Sigmoid colon (tissue), 7 donors: ENCODE measurements around the gene PPM1F. TPM values are rescaled to one million over a fixed set of nuclear protein-coding genes. Genes with fewer than 3 reads are reported as not detected.

Experiments used
- DNase-seq: peaks from one replicate; pipeline ENCODE4 v3.0.0-alpha.2; 2019
- H3K27ac ChIP-seq, 4 donors: fragments of 200-600 bp; sonication (generic); one replicate each; pipeline ENCODE4 v1.5.1; 2016 to 2019; ENCODE audit warnings: mild to moderate bottlenecking in 1 of 4
- H3K27me3 ChIP-seq, 3 donors: fragments of 200-600 bp; sonication (generic); one replicate each; pipeline ENCODE4 v1.5.1; 2019; ENCODE audit warnings: mild to moderate bottlenecking in 1 of 3
- H3K36me3 ChIP-seq, 4 donors: fragments of 200-600 bp; sonication (generic); one replicate each; pipeline ENCODE4 v1.5.1; 2016 to 2019
- H3K4me1 ChIP-seq, 4 donors: fragments of 200-600 bp; sonication (generic); one replicate each; pipeline ENCODE4 v1.5.1; 2017 to 2019
- H3K4me3 ChIP-seq, 4 donors: fragments of 200-600 bp; sonication (generic); one replicate each; pipeline ENCODE4 v1.5.1; 2017 to 2019; ENCODE audit warnings: mild to moderate bottlenecking in 2 of 4, moderate library complexity in 1 of 4
- H3K9me3 ChIP-seq, 4 donors: fragments of 200-600 bp in 3 of 4; sonication (generic) in 3 of 4; one replicate each; pipeline versions ENCODE4 v1.5.1 to v1.6.1; 2013 to 2019
- CTCF ChIP-seq, 4 experiments: fragments of 450-650 bp in 3 of 4; fragments of 200-600 bp in 1 of 4; IDR thresholded peaks; one replicate each; pipeline ENCODE4 v1.5.1; 2016 to 2019; ENCODE audit warnings: antibody characterized with exemption in 4 of 4, mild to moderate bottlenecking in 3 of 4, moderate library complexity in 2 of 4
- EP300 ChIP-seq, 4 donors: sonication (generic); formaldehyde crosslinking; IDR thresholded peaks; one replicate each; pipeline ENCODE4 v1.6.1; 2017; ENCODE audit warnings: antibody characterized with exemption in 4 of 4
- POLR2A ChIP-seq, 2 donors: fragments of 450-650 bp; IDR thresholded peaks; one replicate each; pipeline ENCODE4 v1.6.1; 2016; ENCODE audit warnings: antibody characterized with exemption in 2 of 2, mild to moderate bottlenecking in 2 of 2, moderate library complexity in 2 of 2
- POLR2AphosphoS5 ChIP-seq, 4 donors: sonication (generic); formaldehyde crosslinking; IDR thresholded peaks; one replicate each; pipeline ENCODE4 v1.6.1; 2017; ENCODE audit warnings: antibody characterized with exemption in 4 of 4
- WGBS, 2 donors: extraction: QIAGEN DNeasy Blood & Tissue Kit; methylation state at CpG; one replicate each; pipeline ENCODE4 v1.1.7; 2013; 5-methylcytosine and 5-hydroxymethylcytosine counted together
- intact Hi-C: fragments of 100-400 bp; cut with DNase I; formaldehyde crosslinking; loops from one replicate; pipeline ENCODE4 v1.15.1; 2023
- polyA plus RNA-seq, 3 donors: library from polyadenylated mRNA; stranded (reverse); fragments of 200-250 nt; gene quantifications; one replicate each; pipeline ENCODE4 v1.2.3, GENCODE V29; 2013
- total RNA-seq, 4 donors: library from RNA; depleted of rRNA; stranded (reverse); fragments of >200 nt; gene quantifications; one replicate each; pipeline ENCODE4 v1.1.0, GENCODE V29; 2016
- donor health status: healthy with polysubstance abuse.
- donor health status: Bipolar disorder and iron deficiency.
- donor health status: healthy.

Gene PPM1F
- total and polyA plus RNA-seq, 7 donors, result 2.5 to 39.2 (median 20.3) TPM

GRCh38 chr22:21951931-21952465 lies 650 bp downstream of the PPM1F start:
- intact Hi-C loops, result loop anchor here (1.0 kb wide), 2 partner anchors 14 to 239 kb away; no protein-coding TSS in a partner anchor
- WGBS, 2 donors, result 8 to 10% methylated on average over 29 of the region's 29 CpGs
- Histone ChIP-seq H3K27ac (peak overlapping the region; percentile 73 to 79 (median 74)), H3K36me3 (no peaks in the 10 kb centered on the region), H3K4me1 (peaks cover 0 to 36% (median 24%) of the 10 kb centered on the region in 4 donors), H3K4me3 (peak overlapping the region; percentile 67 to 83 (median 70)), H3K27me3 (no peaks in the 10 kb centered on the region), H3K9me3 (no peaks in the 10 kb centered on the region)
- TF ChIP-seq POLR2A (IDR thresholded peaks at IDR 0.05), result no peak
- no peak for TF ChIP-seq POLR2AphosphoS5 (IDR thresholded peaks at IDR 0.05)
- no peak for TF ChIP-seq CTCF (IDR thresholded peaks at IDR 0.05)
- TF ChIP-seq EP300 (IDR thresholded peaks at IDR 0.05), result no peak
- peak; percentile 82 for DNase-seq

GRCh38 chr22:21951062-21951461 lies 1.6 kb downstream of the PPM1F start:
- intact Hi-C loops, result no loop called here

GRCh38 chr22:21949948-21950347 lies 2.7 kb downstream of the PPM1F start:
- H3K27me3 ChIP-seq, result no peaks in the 10 kb centered on the region
- H3K36me3 ChIP-seq, result peaks cover 0 to 12% (median 5%) of the 10 kb centered on the region in 4 donors
- no peaks in the 10 kb centered on the region for H3K9me3 ChIP-seq
- intact Hi-C loops, result no loop called here
- H3K4me1 ChIP-seq, result peaks cover 0 to 46% (median 32%) of the 10 kb centered on the region in 4 donors
- TF ChIP-seq POLR2A (IDR thresholded peaks at IDR 0.05) (no peak), EP300 (IDR thresholded peaks at IDR 0.05) (no peak), POLR2AphosphoS5 (IDR thresholded peaks at IDR 0.05) (no peak), CTCF (IDR thresholded peaks at IDR 0.05) (no peak)
- no peak for DNase-seq
- peak overlapping the region in 2 of 4 donors; percentile 14 to 25 for H3K27ac ChIP-seq
- no peak overlapping the region for H3K4me3 ChIP-seq
- 92 to 93% methylated on average over 1 of the region's 1 CpG for WGBS, 2 donors

More at GRCh38 chr22:21951062-21951461, 1.6 kb downstream of the PPM1F start:
- no peak for DNase-seq
- Histone ChIP-seq H3K27ac (no peak overlapping the region), H3K4me3 (no peak overlapping the region), H3K27me3 (no peaks in the 10 kb centered on the region), H3K36me3 (peaks cover 0 to 1% (median 0%) of the 10 kb centered on the region in 4 donors), H3K4me1 (peaks cover 0 to 45% (median 32%) of the 10 kb centered on the region in 4 donors), H3K9me3 (no peaks in the 10 kb centered on the region)
- WGBS, 2 donors, result 94 to 95% methylated on average over 7 of the region's 7 CpGs
- TF ChIP-seq POLR2AphosphoS5 (IDR thresholded peaks at IDR 0.05), result no peak

DNA sequence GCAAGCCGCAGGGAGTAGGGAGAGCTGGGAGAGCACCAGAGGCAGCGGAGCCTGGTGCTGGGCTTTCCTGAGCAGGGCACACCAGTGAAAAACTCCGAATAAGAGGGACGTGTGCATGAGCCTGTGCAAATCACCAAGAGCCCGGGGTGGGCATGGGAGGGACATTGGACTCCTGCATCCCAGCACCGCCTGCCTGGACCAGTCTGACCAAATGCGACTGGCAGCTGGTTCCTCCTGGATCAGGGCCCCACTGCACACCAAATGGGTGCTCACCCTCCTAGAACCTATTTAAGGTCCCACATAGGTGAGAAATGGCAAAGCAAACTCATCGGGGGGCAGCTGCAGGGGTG lies 3.1 kb downstream of the PPM1F start:
- intact Hi-C loops, result no loop called here
- peak overlapping the region in 2 of 4 donors; percentile 14 to 25 for H3K27ac ChIP-seq
- peaks cover 0 to 16% (median 7%) of the 10 kb centered on the region in 4 donors for H3K36me3 ChIP-seq
- TF ChIP-seq EP300 (IDR thresholded peaks at IDR 0.05) (no peak), CTCF (IDR thresholded peaks at IDR 0.05) (no peak), POLR2AphosphoS5 (IDR thresholded peaks at IDR 0.05) (no peak), POLR2A (IDR thresholded peaks at IDR 0.05) (no peak)
- no peak for DNase-seq
- H3K4me3 ChIP-seq, result no peak overlapping the region
- H3K9me3 ChIP-seq, result no peaks in the 10 kb centered on the region
- WGBS, 2 donors, result 81 to 89% methylated on average over 8 of the region's 8 CpGs
- H3K4me1 ChIP-seq, result peaks cover 0 to 46% (median 33%) of the 10 kb centered on the region in 4 donors
- H3K27me3 ChIP-seq, result no peaks in the 10 kb centered on the region

- TF ChIP-seq POLR2AphosphoS5 (IDR thresholded peaks at IDR 0.05) (no peak), POLR2A (IDR thresholded peaks at IDR 0.05) (no peak), EP300 (IDR thresholded peaks at IDR 0.05) (no peak), CTCF (IDR thresholded peaks at IDR 0.05) (no peak)
- H3K36me3 ChIP-seq, result peaks cover 0 to 20% (median 9%) of the 10 kb centered on the region in 4 donors
- intact Hi-C loops, result no loop called here
- no peak for DNase-seq
- H3K9me3 ChIP-seq, result no peaks in the 10 kb centered on the region
- H3K4me1 ChIP-seq, result peaks cover 0 to 49% (median 36%) of the 10 kb centered on the region in 4 donors
- peak overlapping the region in 3 of 4 donors; percentile 67 to 69 (median 69) for H3K27ac ChIP-seq
- no peak overlapping the region for H3K4me3 ChIP-seq
- no peaks in the 10 kb centered on the region for H3K27me3 ChIP-seq
- WGBS, 2 donors, result 80 to 89% methylated on average over 7 of the region's 7 CpGs
These were observed 3.7 kb downstream of the PPM1F start for GRCh38 chr22:21948824-21949568.
